Measurements from ENCODE around the gene C11orf54.
"Not testable (repeated sequence)": the region's sequence is repeated elsewhere in the genome, so short reads cannot be mapped to it uniquely, and the experiment has no call there.

C11orf54 gene

GRCh38 chr11:93747122-93747521 lies 5.7 kb downstream of the C11orf54 start:
- DNase-seq (ENCODE audit: low read depth in 2 of 2): no peak
- H3K4me3 ChIP-seq (replicated peaks in 1 of 2; ENCODE audit: low read depth in 2 of 2, low read length in 2 of 2): no peak overlapping the region
- TF ChIP-seq, protein P1, sequence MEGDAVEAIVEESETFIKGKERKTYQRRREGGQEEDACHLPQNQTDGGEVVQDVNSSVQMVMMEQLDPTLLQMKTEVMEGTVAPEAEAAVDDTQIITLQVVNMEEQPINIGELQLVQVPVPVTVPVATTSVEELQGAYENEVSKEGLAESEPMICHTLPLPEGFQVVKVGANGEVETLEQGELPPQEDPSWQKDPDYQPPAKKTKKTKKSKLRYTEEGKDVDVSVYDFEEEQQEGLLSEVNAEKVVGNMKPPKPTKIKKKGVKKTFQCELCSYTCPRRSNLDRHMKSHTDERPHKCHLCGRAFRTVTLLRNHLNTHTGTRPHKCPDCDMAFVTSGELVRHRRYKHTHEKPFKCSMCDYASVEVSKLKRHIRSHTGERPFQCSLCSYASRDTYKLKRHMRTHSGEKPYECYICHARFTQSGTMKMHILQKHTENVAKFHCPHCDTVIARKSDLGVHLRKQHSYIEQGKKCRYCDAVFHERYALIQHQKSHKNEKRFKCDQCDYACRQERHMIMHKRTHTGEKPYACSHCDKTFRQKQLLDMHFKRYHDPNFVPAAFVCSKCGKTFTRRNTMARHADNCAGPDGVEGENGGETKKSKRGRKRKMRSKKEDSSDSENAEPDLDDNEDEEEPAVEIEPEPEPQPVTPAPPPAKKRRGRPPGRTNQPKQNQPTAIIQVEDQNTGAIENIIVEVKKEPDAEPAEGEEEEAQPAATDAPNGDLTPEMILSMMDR (IDR thresholded peaks at IDR 0.05; ENCODE audit: low read depth, low read length): no peak

DNA sequence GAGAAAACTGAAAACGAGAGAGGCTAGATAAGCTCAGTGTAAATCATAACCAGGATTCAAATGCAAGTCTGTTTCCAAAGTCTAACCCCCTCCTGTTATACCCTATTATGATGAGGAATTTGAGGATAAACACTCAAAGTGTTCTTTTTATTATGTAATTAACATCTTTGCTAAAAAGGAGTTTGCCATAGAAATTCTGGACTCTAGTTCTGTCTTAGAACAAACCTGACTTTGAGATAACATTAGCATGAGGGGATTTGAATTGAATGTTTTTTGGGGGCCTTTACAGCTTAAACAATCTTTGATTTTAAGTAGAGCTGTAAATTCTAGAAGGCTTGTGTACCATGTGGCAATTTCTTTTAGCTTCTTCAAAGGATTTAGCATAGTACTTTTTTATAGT lies 9.5 kb downstream of the C11orf54 start:
- DNase-seq (ENCODE audit: low read depth in 2 of 2): no peak
- TF ChIP-seq, protein P1 (IDR thresholded peaks at IDR 0.05; ENCODE audit: low read depth, low read length): no peak
- H3K4me3 ChIP-seq (replicated peaks in 1 of 2; ENCODE audit: low read depth in 2 of 2, low read length in 2 of 2): no peak overlapping the region

GRCh38 chr11:93753241-93753640 lies 11.8 kb downstream of the C11orf54 start:
- no peak for DNase-seq (ENCODE audit: low read depth in 2 of 2)
- TF ChIP-seq, protein P1 (IDR thresholded peaks at IDR 0.05; ENCODE audit: low read depth, low read length): no peak
- no peak overlapping the region for H3K4me3 ChIP-seq (replicated peaks in 1 of 2; ENCODE audit: low read depth in 2 of 2, low read length in 2 of 2)

- DNase-seq (ENCODE audit: low read depth in 2 of 2): no peak
- H3K4me3 ChIP-seq (replicated peaks in 1 of 2; ENCODE audit: low read depth in 2 of 2, low read length in 2 of 2): no peak overlapping the region
- TF ChIP-seq, protein P1 (IDR thresholded peaks at IDR 0.05; ENCODE audit: low read depth, low read length): no peak
These were observed 15.3 kb downstream of the C11orf54 start for GRCh38 chr11:93756748-93757147.

DNA sequence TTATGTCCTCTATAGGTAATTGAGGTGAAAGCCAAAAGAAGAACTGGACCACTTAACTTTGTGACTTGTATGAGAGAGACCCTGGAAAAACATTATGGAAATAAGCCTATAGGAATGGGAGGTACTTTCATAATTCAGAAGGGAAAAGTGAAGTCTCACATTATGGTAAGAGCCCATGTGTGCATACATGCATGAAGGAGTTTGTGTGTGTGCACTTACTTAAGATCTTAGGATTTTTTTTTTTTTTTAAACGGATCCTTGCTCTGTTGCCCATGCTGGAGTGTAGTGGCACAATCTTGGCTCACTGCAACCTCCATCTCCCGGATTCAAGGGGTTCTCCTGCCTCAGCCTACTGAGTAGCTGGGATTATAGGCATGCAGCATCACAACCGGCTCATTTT lies 15.8 kb downstream of the C11orf54 start:
- no peak for DNase-seq (ENCODE audit: low read depth in 2 of 2)
- no peak overlapping the region for H3K4me3 ChIP-seq (replicated peaks in 1 of 2; ENCODE audit: low read depth in 2 of 2, low read length in 2 of 2)
- TF ChIP-seq, protein P1 (IDR thresholded peaks at IDR 0.05; ENCODE audit: low read depth, low read length): no peak

- H3K4me3 ChIP-seq (replicated peaks in 1 of 2; ENCODE audit: low read depth in 2 of 2, low read length in 2 of 2): no peak overlapping the region
- TF ChIP-seq, protein P1 (IDR thresholded peaks at IDR 0.05; ENCODE audit: low read depth, low read length): no peak
- DNase-seq (ENCODE audit: low read depth in 2 of 2): no peak
These were observed 16.7 kb downstream of the C11orf54 start for GRCh38 chr11:93757924-93758865.

GRCh38 chr11:93759123-93759522 lies 17.7 kb downstream of the C11orf54 start:
- not testable (repeated sequence) for DNase-seq (ENCODE audit: low read depth in 2 of 2); H3K4me3 ChIP-seq (replicated peaks in 1 of 2; ENCODE audit: low read depth in 2 of 2, low read length in 2 of 2)

Measured in cardiac fibroblast (primary cell).